HFF-Myc (cell line): ENCODE results near the gene TBC1D8B.

ENCODE experiments used
- DNase-seq: peaks from one replicate; pipeline ENCODE4 v3.0.0-alpha.2; 2011; ENCODE audit warnings: low read depth; ENCODE audit errors: extremely low read depth
- H3K4me3 ChIP-seq: replicated peaks from 2 replicates; pipeline ENCODE4 v1.5.1; 2011; ENCODE audit warnings: low read depth, mild to moderate bottlenecking, control low read depth, low read length
- CTCF ChIP-seq: IDR thresholded peaks from 2 replicates; pipeline ENCODE4 v1.5.1; 2012; ENCODE audit warnings: mild to moderate bottlenecking, low read depth, low read length, control low read depth; ENCODE audit errors: missing control alignments

Gene TBC1D8B

DNA sequence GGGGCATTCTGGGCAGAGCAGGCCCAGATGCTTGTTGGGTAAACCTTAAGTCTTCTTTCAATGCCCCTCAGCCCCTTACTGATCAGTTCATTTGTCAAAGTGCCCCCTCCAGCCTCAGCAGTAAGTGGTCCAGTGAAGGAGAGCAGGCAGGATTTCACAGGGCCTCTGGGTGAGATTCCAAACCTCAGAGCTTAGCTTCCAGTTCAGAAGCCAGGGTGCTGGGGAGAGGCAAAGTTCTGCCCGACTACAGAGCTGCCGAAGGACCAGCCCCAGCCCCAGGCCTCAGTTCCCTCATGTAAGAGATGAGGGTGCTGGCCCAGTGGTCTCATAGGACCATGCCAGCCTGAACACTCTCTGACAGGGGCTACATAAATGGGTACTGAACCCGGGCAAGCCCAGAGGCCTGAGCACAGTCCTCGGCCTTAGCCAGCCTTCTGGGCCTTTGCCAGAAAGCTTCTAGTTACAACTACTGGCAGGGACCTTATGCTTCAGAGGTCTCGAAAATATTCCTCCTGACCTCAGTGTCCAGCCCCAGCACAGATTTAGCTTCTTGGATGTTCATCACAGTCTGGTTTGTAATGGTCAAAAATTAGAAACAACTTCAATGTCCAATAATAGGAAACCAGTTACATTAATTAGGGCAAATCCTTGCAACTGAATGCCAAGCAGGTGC is 101.5 kb downstream of the TBC1D8B start:
- H3K4me3 ChIP-seq = no peak overlapping the region
- TF ChIP-seq CTCF = no peak
- no peak for DNase-seq

DNA sequence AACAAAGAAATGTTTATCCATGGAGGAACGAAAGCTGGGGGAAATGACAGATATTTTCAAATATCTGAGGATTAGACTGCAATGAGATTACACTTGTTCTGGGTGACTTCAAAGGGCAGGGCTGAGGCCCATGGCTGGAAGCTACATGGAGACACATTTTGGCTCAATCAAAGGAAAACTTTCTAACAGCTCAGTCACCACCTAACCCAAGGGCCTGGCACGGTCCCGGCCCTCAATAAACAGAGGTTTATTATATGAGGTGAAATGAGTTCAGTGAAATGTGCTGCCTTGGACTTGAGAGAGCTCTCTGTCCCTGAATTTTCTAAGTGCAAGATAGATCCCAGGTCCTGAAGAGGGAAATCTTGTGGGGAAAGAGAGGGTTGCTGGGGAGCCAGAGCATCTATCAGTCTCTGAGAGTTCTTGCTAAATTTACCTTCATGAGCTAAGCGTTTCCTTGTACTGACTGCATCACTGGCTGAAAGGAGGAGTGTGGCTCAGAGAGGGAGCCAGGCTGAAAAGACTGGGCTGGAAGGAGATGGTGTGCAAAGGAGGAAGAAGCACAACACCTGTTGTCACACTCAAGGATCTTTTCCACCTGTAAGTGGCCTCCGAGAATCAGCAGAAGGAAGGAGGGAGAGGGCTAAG is 102.7 kb downstream of the TBC1D8B start:
- DNase-seq = no peak
- no peak for TF ChIP-seq CTCF
- no peak overlapping the region for H3K4me3 ChIP-seq

GRCh38 chrX:106906361-106906760 is 103.9 kb downstream of the TBC1D8B start:
- no peak for TF ChIP-seq CTCF
- no peak overlapping the region for H3K4me3 ChIP-seq
- DNase-seq = no peak

DNA sequence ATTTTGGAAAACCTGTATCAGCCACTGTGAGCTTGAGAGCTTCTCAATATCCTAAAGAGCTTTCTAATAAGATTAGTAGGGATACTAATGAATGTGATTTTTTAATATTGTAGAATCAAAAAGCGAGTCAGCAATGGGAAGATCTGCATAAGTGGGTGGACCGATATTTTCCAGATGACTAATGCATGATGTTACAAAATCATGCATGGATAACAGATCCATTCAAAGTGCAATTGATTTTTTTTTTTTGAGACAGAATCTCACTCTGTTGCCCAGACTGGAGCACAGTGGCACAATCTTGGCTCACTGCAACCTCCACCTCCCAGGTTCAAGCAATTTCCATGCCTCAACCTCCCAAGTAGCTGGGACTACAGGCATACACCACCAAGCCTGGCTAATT is 110.4 kb downstream of the TBC1D8B start:
- DNase-seq = no peak
- no peak for TF ChIP-seq CTCF
- no peak overlapping the region for H3K4me3 ChIP-seq

- TF ChIP-seq CTCF = no peak
- no peak overlapping the region for H3K4me3 ChIP-seq
- DNase-seq = peak; percentile 55
These were observed 115.5 kb downstream of the TBC1D8B start for GRCh38 chrX:106917830-106918500.

- no peak for TF ChIP-seq CTCF
- no peak within 1 kb of the TSS for H3K4me3 ChIP-seq
- DNase-seq = no peak
These were observed 117.5 kb downstream of the TBC1D8B start, which contains the start of gene CLDN2 for GRCh38 chrX:106919932-106920452. Gene CLDN2 (plus strand): TSS chrX:106920402. CDS start chrX:106928229, 7,827 bp downstream.
